NB4 (cell line): ENCODE results near the gene ASNSD1.
A peak's percentile ranks its signal among the peaks of the same experiment; 100 is the strongest.

Source experiments
- DNase-seq: peaks from one replicate; pipeline ENCODE4 v3.0.0; 2010; ENCODE audit warnings: low read depth
- H3K4me3 ChIP-seq: one replicate; pipeline ENCODE4 v1.5.1; 2011; ENCODE audit warnings: mild to moderate bottlenecking, low read depth, low read length, moderate library complexity
- MYC ChIP-seq: IDR thresholded peaks from 2 replicates; pipeline ENCODE4 v1.6.1; 2011; ENCODE audit warnings: low read depth, low read length
- POLR2A ChIP-seq: IDR thresholded peaks from 2 replicates; pipeline ENCODE4 v1.6.1; 2011; ENCODE audit warnings: mild to moderate bottlenecking; ENCODE audit not compliant: insufficient read length; ENCODE audit errors: extremely low read depth
- TF ChIP-seq, protein P1 (sequence below): IDR thresholded peaks from 2 replicates; pipeline ENCODE4 v1.6.1; 2011; ENCODE audit warnings: low read depth, low read length
- TF ChIP-seq, protein P2 (sequence below): IDR thresholded peaks from one replicate; pipeline ENCODE4 v1.5.1; 2012; ENCODE audit warnings: low read depth, low read length

The ASNSD1 gene

DNA sequence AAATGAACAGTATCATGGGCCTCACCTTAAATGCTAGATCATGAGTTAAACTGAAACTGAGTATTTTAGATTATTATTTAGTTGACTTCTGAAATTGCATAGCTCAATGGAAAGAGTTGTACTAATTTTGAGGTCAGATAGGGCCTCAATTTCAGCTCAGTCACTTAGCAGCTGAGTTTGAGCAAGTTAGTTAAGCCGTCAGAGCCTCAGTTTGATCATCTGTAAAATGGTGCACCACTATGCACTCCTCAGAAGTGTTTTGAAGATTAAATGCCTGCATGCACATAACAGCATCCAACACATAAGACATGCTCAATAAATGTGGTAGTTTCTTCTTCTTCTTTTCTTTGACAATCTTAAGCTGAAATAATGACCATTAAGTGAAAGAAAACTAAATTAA, 38.2 kb upstream of the ASNSD1 start:
- DNase-seq, result no peak

DNA sequence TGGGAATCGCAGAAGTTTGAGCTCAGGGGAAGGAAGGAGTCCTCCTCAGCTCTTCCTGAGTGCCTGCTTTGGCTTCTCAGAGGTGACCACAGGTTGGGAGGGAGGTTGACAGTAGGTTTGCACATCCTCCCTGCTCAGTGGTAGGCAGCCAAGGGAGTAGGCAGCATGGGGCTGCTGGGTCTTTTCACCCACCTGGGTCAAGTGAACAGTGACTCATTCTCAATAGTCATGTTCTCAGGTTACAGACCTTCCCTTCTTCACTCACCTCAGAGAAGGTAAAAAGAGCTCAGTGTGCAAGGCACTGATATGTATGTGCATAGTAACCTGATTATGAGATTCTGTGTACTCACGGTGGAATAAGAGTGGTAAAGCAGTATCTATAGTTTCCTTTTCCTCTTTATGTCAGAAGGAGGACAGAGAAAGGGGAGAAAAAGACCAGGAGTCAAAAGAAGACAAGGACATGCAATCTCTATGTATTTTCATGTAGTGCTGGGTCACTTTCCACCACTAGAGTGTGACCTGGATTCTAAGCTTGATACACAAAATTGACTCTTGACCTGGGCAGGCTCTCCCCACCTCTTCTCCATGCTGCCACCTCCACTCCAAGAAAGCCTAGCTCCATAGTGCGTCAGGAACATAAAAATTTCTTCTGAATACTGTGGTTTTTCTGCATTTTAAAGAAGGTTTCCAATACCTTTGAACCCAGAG, 36.5 kb upstream of the ASNSD1 start:
- TF ChIP-seq MYC (no peak), POLR2A (no peak)
- TF ChIP-seq, protein P1, sequence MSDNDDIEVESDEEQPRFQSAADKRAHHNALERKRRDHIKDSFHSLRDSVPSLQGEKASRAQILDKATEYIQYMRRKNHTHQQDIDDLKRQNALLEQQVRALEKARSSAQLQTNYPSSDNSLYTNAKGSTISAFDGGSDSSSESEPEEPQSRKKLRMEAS, result no peak
- TF ChIP-seq, protein P2, sequence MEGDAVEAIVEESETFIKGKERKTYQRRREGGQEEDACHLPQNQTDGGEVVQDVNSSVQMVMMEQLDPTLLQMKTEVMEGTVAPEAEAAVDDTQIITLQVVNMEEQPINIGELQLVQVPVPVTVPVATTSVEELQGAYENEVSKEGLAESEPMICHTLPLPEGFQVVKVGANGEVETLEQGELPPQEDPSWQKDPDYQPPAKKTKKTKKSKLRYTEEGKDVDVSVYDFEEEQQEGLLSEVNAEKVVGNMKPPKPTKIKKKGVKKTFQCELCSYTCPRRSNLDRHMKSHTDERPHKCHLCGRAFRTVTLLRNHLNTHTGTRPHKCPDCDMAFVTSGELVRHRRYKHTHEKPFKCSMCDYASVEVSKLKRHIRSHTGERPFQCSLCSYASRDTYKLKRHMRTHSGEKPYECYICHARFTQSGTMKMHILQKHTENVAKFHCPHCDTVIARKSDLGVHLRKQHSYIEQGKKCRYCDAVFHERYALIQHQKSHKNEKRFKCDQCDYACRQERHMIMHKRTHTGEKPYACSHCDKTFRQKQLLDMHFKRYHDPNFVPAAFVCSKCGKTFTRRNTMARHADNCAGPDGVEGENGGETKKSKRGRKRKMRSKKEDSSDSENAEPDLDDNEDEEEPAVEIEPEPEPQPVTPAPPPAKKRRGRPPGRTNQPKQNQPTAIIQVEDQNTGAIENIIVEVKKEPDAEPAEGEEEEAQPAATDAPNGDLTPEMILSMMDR, result no peak
- H3K4me3 ChIP-seq, result no peak overlapping the region
- DNase-seq, result no peak

More for the DNA sequence above, 38.2 kb upstream of the ASNSD1 start:
- no peak overlapping the region for H3K4me3 ChIP-seq
- TF ChIP-seq POLR2A (no peak), MYC (no peak)
- TF ChIP-seq, protein P1, result no peak
- TF ChIP-seq, protein P2, result no peak

DNA sequence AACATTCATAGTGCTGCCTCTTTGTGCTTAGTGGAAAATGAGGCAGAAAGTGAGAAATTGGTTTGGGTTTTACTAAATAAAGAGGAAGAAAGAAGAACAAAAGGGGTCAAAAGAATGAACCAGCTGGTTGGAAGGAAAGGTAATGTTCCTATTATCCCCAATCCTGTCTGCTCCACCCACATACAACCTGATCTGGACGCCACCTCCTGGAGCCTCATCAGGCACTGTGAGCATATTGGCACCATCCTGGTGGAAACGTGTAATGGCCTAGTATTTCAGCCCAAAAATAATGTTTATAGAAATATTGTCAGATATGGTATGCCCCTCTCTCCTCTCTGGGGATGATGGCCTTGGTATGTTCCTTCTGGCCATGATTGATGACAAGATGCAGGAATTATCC, 35.6 kb upstream of the ASNSD1 start:
- DNase-seq, result no peak
- TF ChIP-seq, protein P1, result no peak
- TF ChIP-seq, protein P2, result no peak
- TF ChIP-seq MYC (no peak), POLR2A (no peak)
- no peak overlapping the region for H3K4me3 ChIP-seq

DNA sequence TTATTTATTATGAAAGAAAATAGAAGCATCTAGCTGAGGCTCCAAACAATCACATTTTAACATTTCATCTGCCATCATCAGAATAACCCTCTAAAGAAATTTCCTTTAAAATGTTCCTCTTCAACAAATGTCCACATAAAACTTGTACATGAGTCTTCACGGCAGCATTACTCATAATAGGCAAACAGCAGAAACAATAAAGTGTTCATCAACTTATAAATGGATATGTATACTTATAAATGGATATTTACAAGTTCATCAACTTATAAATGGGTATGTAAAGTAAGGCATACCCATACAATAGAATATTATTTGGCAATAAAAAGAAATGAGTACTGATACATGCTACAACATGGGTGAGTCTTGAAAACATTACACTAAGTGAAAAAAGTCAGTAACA, 33.5 kb upstream of the ASNSD1 start:
- TF ChIP-seq MYC (no peak), POLR2A (no peak)
- TF ChIP-seq, protein P2, result no peak
- TF ChIP-seq, protein P1, result no peak
- no peak overlapping the region for H3K4me3 ChIP-seq
- no peak for DNase-seq

DNA sequence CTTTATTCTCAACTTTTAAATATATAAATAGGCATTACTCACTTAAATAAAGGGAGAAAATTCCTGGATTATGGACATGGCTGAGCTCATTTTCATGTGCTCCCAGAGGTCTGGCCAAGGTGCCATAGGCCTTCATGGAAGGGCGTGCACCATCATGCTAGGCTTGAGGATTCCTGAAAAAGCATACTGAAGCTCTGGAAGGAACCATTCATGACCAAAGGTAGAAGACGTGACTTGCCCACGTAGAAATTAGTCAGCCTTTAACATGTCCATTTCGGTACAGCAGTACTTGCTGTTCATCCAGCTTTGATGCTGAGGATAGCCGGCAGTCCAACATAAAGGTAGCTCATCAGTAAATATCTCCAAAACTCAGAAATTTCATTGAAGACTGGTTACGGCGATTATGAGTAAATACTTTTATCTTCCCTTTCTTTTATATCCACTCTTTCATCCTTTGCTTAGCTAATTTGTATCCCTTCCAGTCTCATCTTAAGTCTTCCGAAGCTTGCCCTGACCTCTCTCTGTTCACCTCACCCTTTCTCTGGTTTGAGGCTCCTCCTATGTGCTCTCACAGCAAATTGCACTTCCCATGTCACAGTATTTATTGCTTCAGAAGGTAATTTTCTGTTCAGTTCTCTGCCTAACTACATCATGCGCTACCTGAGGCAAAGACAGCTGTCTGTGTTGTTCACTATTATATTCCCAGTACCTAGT, 32.3 kb upstream of the ASNSD1 start:
- DNase-seq, result peak; percentile 20
- TF ChIP-seq MYC (no peak), POLR2A (no peak)
- TF ChIP-seq, protein P1, result no peak
- TF ChIP-seq, protein P2, result no peak
- H3K4me3 ChIP-seq, result no peak overlapping the region
